BLaER1 treated with 17β-estradiol and CSF1 and Interleukin-3, amounts not matched to agents 10 nM and 100 nM (cell line): ENCODE measurements around the gene DLG2.

Experiments
- H3K27ac ChIP-seq, 11 experiments: shearing (Covaris generic); formaldehyde crosslinking; 2 replicates each; pipeline ENCODE4 v1.8.1; 2022
- H3K27me3 ChIP-seq, 11 experiments: shearing (Covaris generic); formaldehyde crosslinking; 2 replicates each; pipeline ENCODE4 v1.8.1; 2022
- H3K36me3 ChIP-seq, 11 experiments: shearing (Covaris generic); formaldehyde crosslinking; 2 replicates each; pipeline ENCODE4 v1.8.1; 2022
- H3K4me1 ChIP-seq, 10 experiments: shearing (Covaris generic); formaldehyde crosslinking; 2 replicates each; pipeline ENCODE4 v1.8.1; 2022
- H3K4me2 ChIP-seq, 11 experiments: shearing (Covaris generic); formaldehyde crosslinking; 2 replicates each; pipeline ENCODE4 v1.8.1; 2022
- H3K4me3 ChIP-seq, 10 experiments: shearing (Covaris generic); formaldehyde crosslinking; 2 replicates each; pipeline ENCODE4 v1.8.1; 2022
- H3K9ac ChIP-seq, 11 experiments: shearing (Covaris generic); formaldehyde crosslinking; 2 replicates each; pipeline ENCODE4 v1.8.1; 2022
- H3K9me3 ChIP-seq, 11 experiments: shearing (Covaris generic); formaldehyde crosslinking; replicated peaks in 1 of 11; 2 replicates each; pipeline ENCODE4 v1.8.1; 2022
- H4K20me1 ChIP-seq, 11 experiments: shearing (Covaris generic); formaldehyde crosslinking; 2 replicates each; pipeline ENCODE4 v1.8.1; 2022
- Cebpa-rat ChIP-seq, 11 experiments: shearing (Covaris generic); IDR thresholded peaks; 2 replicates each; pipeline ENCODE4 v1.8.1; 2022

The DLG2 gene

GRCh38 chr11:84947070-84947469 lies 680.1 kb downstream of the DLG2 start:
- Histone ChIP-seq H3K36me3 (no peaks in the 10 kb centered on the region), H3K4me2 (no peak overlapping the region), H4K20me1 (no peaks in the 10 kb centered on the region), H3K27ac (no peak overlapping the region), H3K4me1 (no peaks in the 10 kb centered on the region), H3K27me3 (no peaks in the 10 kb centered on the region), H3K9me3 (peaks cover 12 to 28% (median 22%) of the 10 kb centered on the region in 11 experiments; a peak in 18 of 22 replicates), H3K9ac (no peak overlapping the region), H3K4me3 (no peak overlapping the region)
- no peak for TF ChIP-seq Cebpa-rat (IDR thresholded peaks at IDR 0.05)

GRCh38 chr11:84930863-84931262 lies 696.3 kb downstream of the DLG2 start:
- Histone ChIP-seq H3K9ac (no peak overlapping the region), H3K9me3 (no peaks in the 10 kb centered on the region), H3K4me2 (peak overlapping the region in 4 of 11 experiments; percentile 47 to 83 (median 68); a peak in 5 of 22 replicates), H4K20me1 (no peaks in the 10 kb centered on the region), H3K4me3 (no peak overlapping the region), H3K27ac (0 out of 22 replicates have a peak overlapping the region, but pooled peaks of 1 of the 11 experiments have one; percentile 9), H3K4me1 (peaks cover 0 to 27% (median 6%) of the 10 kb centered on the region in 10 experiments; a peak in 11 of 20 replicates), H3K27me3 (no peaks in the 10 kb centered on the region), H3K36me3 (no peaks in the 10 kb centered on the region)
- TF ChIP-seq Cebpa-rat (IDR thresholded peaks at IDR 0.05): no peak

- H3K9me3 ChIP-seq: no peaks in the 10 kb centered on the region
- H3K9ac ChIP-seq: no peak overlapping the region
- peaks cover 0 to 23% (median 6%) of the 10 kb centered on the region in 10 experiments; a peak in 11 of 20 replicates for H3K4me1 ChIP-seq
- no peak overlapping the region for H3K4me3 ChIP-seq
- H3K27me3 ChIP-seq: no peaks in the 10 kb centered on the region
- TF ChIP-seq Cebpa-rat (IDR thresholded peaks at IDR 0.05): no peak
- H4K20me1 ChIP-seq: no peaks in the 10 kb centered on the region
- H3K4me2 ChIP-seq: peak overlapping the region in 4 of 11 experiments; percentile 47 to 83 (median 68); a peak in 8 of 22 replicates
- H3K36me3 ChIP-seq: no peaks in the 10 kb centered on the region
- no peak overlapping the region for H3K27ac ChIP-seq
Observed at GRCh38 chr11:84929738-84930137, 697.4 kb downstream of the DLG2 start.

GRCh38 chr11:84924154-84924692 lies 702.9 kb downstream of the DLG2 start:
- Histone ChIP-seq H3K27ac (no peak overlapping the region), H3K9ac (no peak overlapping the region), H3K36me3 (no peaks in the 10 kb centered on the region), H3K4me2 (no peak overlapping the region), H3K4me1 (peaks cover 0 to 2% (median 0%) of the 10 kb centered on the region in 10 experiments; a peak in 3 of 20 replicates), H3K9me3 (no peaks in the 10 kb centered on the region), H3K4me3 (no peak overlapping the region), H4K20me1 (no peaks in the 10 kb centered on the region), H3K27me3 (no peaks in the 10 kb centered on the region)
- TF ChIP-seq Cebpa-rat (IDR thresholded peaks at IDR 0.05): no peak

GRCh38 chr11:84923489-84923888 lies 703.7 kb downstream of the DLG2 start:
- no peak overlapping the region for H3K4me3 ChIP-seq

GRCh38 chr11:84922836-84923235 lies 704.3 kb downstream of the DLG2 start:
- Histone ChIP-seq H4K20me1 (no peaks in the 10 kb centered on the region), H3K27me3 (no peaks in the 10 kb centered on the region), H3K4me3 (no peak overlapping the region), H3K27ac (no peak overlapping the region), H3K36me3 (no peaks in the 10 kb centered on the region), H3K9ac (no peak overlapping the region), H3K4me1 (no peaks in the 10 kb centered on the region), H3K4me2 (no peak overlapping the region), H3K9me3 (no peaks in the 10 kb centered on the region)
- TF ChIP-seq Cebpa-rat (IDR thresholded peaks at IDR 0.05): no peak

More at GRCh38 chr11:84923489-84923888, 703.7 kb downstream of the DLG2 start:
- no peaks in the 10 kb centered on the region for H3K27me3 ChIP-seq
- H3K4me2 ChIP-seq: no peak overlapping the region
- H4K20me1 ChIP-seq: no peaks in the 10 kb centered on the region
- no peak for TF ChIP-seq Cebpa-rat (IDR thresholded peaks at IDR 0.05)
- no peaks in the 10 kb centered on the region for H3K9me3 ChIP-seq
- no peak overlapping the region for H3K27ac ChIP-seq
- H3K4me1 ChIP-seq: no peaks in the 10 kb centered on the region
- H3K36me3 ChIP-seq: no peaks in the 10 kb centered on the region
- H3K9ac ChIP-seq: no peak overlapping the region

GRCh38 chr11:84922212-84922805 lies 704.8 kb downstream of the DLG2 start:
- Histone ChIP-seq H3K9me3 (no peaks in the 10 kb centered on the region), H3K27ac (no peak overlapping the region), H3K27me3 (no peaks in the 10 kb centered on the region), H3K9ac (no peak overlapping the region), H3K36me3 (no peaks in the 10 kb centered on the region), H4K20me1 (no peaks in the 10 kb centered on the region), H3K4me2 (no peak overlapping the region), H3K4me1 (no peaks in the 10 kb centered on the region), H3K4me3 (no peak overlapping the region)
- no peak for TF ChIP-seq Cebpa-rat (IDR thresholded peaks at IDR 0.05)

GRCh38 chr11:84914511-84914910 lies 712.6 kb downstream of the DLG2 start:
- H3K4me2 ChIP-seq: no peak overlapping the region
- no peak overlapping the region for H3K9ac ChIP-seq
- no peak for TF ChIP-seq Cebpa-rat (IDR thresholded peaks at IDR 0.05)
- H3K4me3 ChIP-seq: no peak overlapping the region
- H3K4me1 ChIP-seq: no peaks in the 10 kb centered on the region
- no peaks in the 10 kb centered on the region; a peak in 1 of 22 replicates for H4K20me1 ChIP-seq
- H3K36me3 ChIP-seq: no peaks in the 10 kb centered on the region
- no peaks in the 10 kb centered on the region for H3K27me3 ChIP-seq
- no peaks in the 10 kb centered on the region for H3K9me3 ChIP-seq
- H3K27ac ChIP-seq: no peak overlapping the region

- H4K20me1 ChIP-seq: no peaks in the 10 kb centered on the region; a peak in 1 of 22 replicates
- no peak overlapping the region for H3K9ac ChIP-seq
- no peaks in the 10 kb centered on the region for H3K27me3 ChIP-seq
- no peak overlapping the region for H3K4me2 ChIP-seq
- H3K9me3 ChIP-seq: no peaks in the 10 kb centered on the region
- peaks cover 0 to 12% (median 4%) of the 10 kb centered on the region in 10 experiments; a peak in 8 of 20 replicates for H3K4me1 ChIP-seq
- TF ChIP-seq Cebpa-rat (IDR thresholded peaks at IDR 0.05): no peak
- H3K36me3 ChIP-seq: no peaks in the 10 kb centered on the region
- no peak overlapping the region for H3K4me3 ChIP-seq
- no peak overlapping the region for H3K27ac ChIP-seq
Observed at GRCh38 chr11:84909740-84910139, 717.4 kb downstream of the DLG2 start.

GRCh38 chr11:84906995-84907394 lies 720.1 kb downstream of the DLG2 start:
- Histone ChIP-seq H3K9ac (no peak overlapping the region), H4K20me1 (no peaks in the 10 kb centered on the region; a peak in 1 of 22 replicates), H3K4me3 (no peak overlapping the region), H3K4me1 (peaks cover 0 to 21% (median 5%) of the 10 kb centered on the region in 10 experiments; a peak in 8 of 20 replicates), H3K4me2 (no peak overlapping the region), H3K36me3 (no peaks in the 10 kb centered on the region), H3K27ac (no peak overlapping the region), H3K27me3 (no peaks in the 10 kb centered on the region), H3K9me3 (no peaks in the 10 kb centered on the region)
- TF ChIP-seq Cebpa-rat (IDR thresholded peaks at IDR 0.05): no peak
